ENCODE results near the gene CIRBP.
"Not testable (repeated sequence)": the region's sequence is repeated elsewhere in the genome, so short reads cannot be mapped to it uniquely, and the experiment has no call there.

CIRBP gene

GRCh38 chr19:1318678-1319471 lies 49.7 kb downstream of the CIRBP start:
- in situ Hi-C loops (cut with HindIII; ENCODE audit: low pct_unique_long_range_greater_than_20kb, low sequenced_read_pairs), result no loop called here
- no peak for DNase-seq (ENCODE audit: low read depth in 1 of 2, low spot score in 1 of 2)
- no peak for TF ChIP-seq JUND (IDR thresholded peaks at IDR 0.05; ENCODE audit: low read depth)

GRCh38 chr19:1320282-1320650 lies 51.1 kb downstream of the CIRBP start:
- in situ Hi-C loops (cut with HindIII; ENCODE audit: low pct_unique_long_range_greater_than_20kb, low sequenced_read_pairs); DNase-seq (ENCODE audit: low read depth in 1 of 2, low spot score in 1 of 2): not testable (repeated sequence)

GRCh38 chr19:1321539-1321938 lies 52.4 kb downstream of the CIRBP start:
- in situ Hi-C loops (cut with HindIII; ENCODE audit: low pct_unique_long_range_greater_than_20kb, low sequenced_read_pairs), result no loop called here
- TF ChIP-seq JUND (IDR thresholded peaks at IDR 0.05; ENCODE audit: low read depth), result no peak

GRCh38 chr19:1322198-1322981 lies 53.3 kb downstream of the CIRBP start:
- no peak for TF ChIP-seq JUND (IDR thresholded peaks at IDR 0.05; ENCODE audit: low read depth)
- in situ Hi-C loops (cut with HindIII; ENCODE audit: low pct_unique_long_range_greater_than_20kb, low sequenced_read_pairs), result no loop called here

More at GRCh38 chr19:1321539-1321938, 52.4 kb downstream of the CIRBP start:
- DNase-seq (ENCODE audit: low read depth in 1 of 2, low spot score in 1 of 2), result no peak

DNA sequence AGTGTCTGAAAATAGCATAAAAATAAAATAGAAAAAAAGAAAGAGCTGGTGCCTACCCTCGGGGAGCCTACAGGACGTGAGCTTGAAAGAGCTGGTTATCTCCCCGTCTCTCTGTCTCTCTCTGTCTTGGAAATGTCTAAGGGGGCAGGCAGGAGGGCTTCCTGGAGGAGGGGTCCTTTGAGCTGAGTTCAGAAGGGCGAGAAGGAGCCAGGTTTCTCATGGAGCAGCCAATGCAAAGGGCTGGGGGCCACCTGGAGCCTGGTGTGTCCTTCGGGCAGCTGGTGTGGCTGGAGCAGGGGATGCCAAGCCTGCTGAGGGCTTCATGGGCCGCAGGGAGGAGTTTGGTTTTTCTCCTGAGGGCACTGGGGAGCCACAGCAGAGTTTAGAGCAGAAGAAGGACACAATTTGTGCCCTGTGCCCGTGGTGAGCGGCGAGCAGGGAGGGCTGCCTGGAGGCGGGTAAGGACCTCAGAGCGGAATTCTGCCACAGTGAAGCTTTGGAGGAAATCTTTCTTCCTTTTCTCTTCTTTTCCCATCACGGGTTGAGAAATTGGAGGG lies 55.2 kb downstream of the CIRBP start:
- no peak for DNase-seq (ENCODE audit: low read depth in 1 of 2, low spot score in 1 of 2)
- no peak for TF ChIP-seq JUND (IDR thresholded peaks at IDR 0.05; ENCODE audit: low read depth)
- in situ Hi-C loops (cut with HindIII; ENCODE audit: low pct_unique_long_range_greater_than_20kb, low sequenced_read_pairs), result no loop called here

More at GRCh38 chr19:1322198-1322981, 53.3 kb downstream of the CIRBP start:
- DNase-seq (ENCODE audit: low read depth in 1 of 2, low spot score in 1 of 2), result no peak
